IPS-18a (cell line): ENCODE measurements around the gene CLSTN2.

Experiments used
- H3K27ac ChIP-seq: one replicate; pipeline ENCODE4 v1.5.1; 2013; ENCODE audit warnings: low read length
- H3K27me3 ChIP-seq: one replicate; pipeline ENCODE4 v1.6.1; 2013; ENCODE audit warnings: mild to moderate bottlenecking, low read length; ENCODE audit not compliant: control insufficient read depth, insufficient read depth
- H3K36me3 ChIP-seq: one replicate; pipeline ENCODE4 v1.6.1; 2013; ENCODE audit warnings: low read depth, low read length; ENCODE audit not compliant: control insufficient read depth
- H3K4me1 ChIP-seq: one replicate; pipeline ENCODE4 v1.6.1; 2013; ENCODE audit warnings: low read depth, low read length; ENCODE audit not compliant: control insufficient read depth
- H3K4me3 ChIP-seq: one replicate; pipeline ENCODE4 v1.5.1; 2013; ENCODE audit warnings: low read length
- H3K9ac ChIP-seq: one replicate; pipeline ENCODE4 v1.6.1; 2013; ENCODE audit warnings: mild to moderate bottlenecking, low read length, moderate library complexity
- H3K9me3 ChIP-seq: one replicate; pipeline ENCODE4 v1.6.1; 2013; ENCODE audit warnings: low read depth, low read length; ENCODE audit not compliant: control insufficient read depth

Gene CLSTN2

GRCh38 chr3:140541975-140542653 is 607.1 kb downstream of the CLSTN2 start:
- Histone ChIP-seq H3K9ac (no peak overlapping the region), H3K9me3 (no peaks in the 10 kb centered on the region), H3K27me3 (no peaks in the 10 kb centered on the region), H3K27ac (no peak overlapping the region), H3K4me1 (no peaks in the 10 kb centered on the region), H3K36me3 (no peaks in the 10 kb centered on the region), H3K4me3 (no peak overlapping the region)

- Histone ChIP-seq H3K4me3 (no peak overlapping the region), H3K9ac (no peak overlapping the region), H3K36me3 (no peaks in the 10 kb centered on the region), H3K27me3 (no peaks in the 10 kb centered on the region), H3K27ac (no peak overlapping the region), H3K4me1 (no peaks in the 10 kb centered on the region), H3K9me3 (no peaks in the 10 kb centered on the region)
These were observed 610.2 kb downstream of the CLSTN2 start for GRCh38 chr3:140545197-140545596.

- no peaks in the 10 kb centered on the region for H3K4me1 ChIP-seq
- no peak overlapping the region for H3K27ac ChIP-seq
- no peak overlapping the region for H3K4me3 ChIP-seq
- no peaks in the 10 kb centered on the region for H3K27me3 ChIP-seq
- H3K36me3 ChIP-seq = no peaks in the 10 kb centered on the region
- H3K9me3 ChIP-seq = no peaks in the 10 kb centered on the region
- H3K9ac ChIP-seq = no peak overlapping the region
These were observed 610.8 kb downstream of the CLSTN2 start for GRCh38 chr3:140545756-140546155.

GRCh38 chr3:140546649-140547048 is 611.7 kb downstream of the CLSTN2 start:
- no peaks in the 10 kb centered on the region for H3K9me3 ChIP-seq
- no peak overlapping the region for H3K27ac ChIP-seq
- H3K4me1 ChIP-seq = no peaks in the 10 kb centered on the region
- no peak overlapping the region for H3K4me3 ChIP-seq
- H3K9ac ChIP-seq = no peak overlapping the region
- H3K36me3 ChIP-seq = no peaks in the 10 kb centered on the region
- no peaks in the 10 kb centered on the region for H3K27me3 ChIP-seq

GRCh38 chr3:140552403-140552802 is 617.4 kb downstream of the CLSTN2 start:
- H3K4me1 ChIP-seq = no peaks in the 10 kb centered on the region
- no peaks in the 10 kb centered on the region for H3K27me3 ChIP-seq
- H3K9ac ChIP-seq = no peak overlapping the region
- H3K36me3 ChIP-seq = no peaks in the 10 kb centered on the region
- no peak overlapping the region for H3K4me3 ChIP-seq
- no peak overlapping the region for H3K27ac ChIP-seq
- no peaks in the 10 kb centered on the region for H3K9me3 ChIP-seq

- H3K4me1 ChIP-seq = no peaks in the 10 kb centered on the region
- no peaks in the 10 kb centered on the region for H3K36me3 ChIP-seq
- H3K27ac ChIP-seq = no peak overlapping the region
- H3K27me3 ChIP-seq = no peaks in the 10 kb centered on the region
- no peak overlapping the region for H3K9ac ChIP-seq
- no peaks in the 10 kb centered on the region for H3K9me3 ChIP-seq
- no peak overlapping the region for H3K4me3 ChIP-seq
These were observed 617.9 kb downstream of the CLSTN2 start for GRCh38 chr3:140552898-140553297.

- H3K4me3 ChIP-seq = no peak overlapping the region
- H3K27me3 ChIP-seq = no peaks in the 10 kb centered on the region
- H3K4me1 ChIP-seq = no peaks in the 10 kb centered on the region
- H3K27ac ChIP-seq = no peak overlapping the region
- no peaks in the 10 kb centered on the region for H3K9me3 ChIP-seq
- no peak overlapping the region for H3K9ac ChIP-seq
- H3K36me3 ChIP-seq = no peaks in the 10 kb centered on the region
These were observed 618.6 kb downstream of the CLSTN2 start for GRCh38 chr3:140553591-140553990.

- H3K27ac ChIP-seq = no peak overlapping the region
- H3K9ac ChIP-seq = no peak overlapping the region
- H3K36me3 ChIP-seq = no peaks in the 10 kb centered on the region
- no peak overlapping the region for H3K4me3 ChIP-seq
- H3K9me3 ChIP-seq = no peaks in the 10 kb centered on the region
- H3K27me3 ChIP-seq = no peaks in the 10 kb centered on the region
- no peaks in the 10 kb centered on the region for H3K4me1 ChIP-seq
These were observed 620.7 kb downstream of the CLSTN2 start for GRCh38 chr3:140555666-140556065.

GRCh38 chr3:140557476-140557875 is 622.5 kb downstream of the CLSTN2 start:
- Histone ChIP-seq H3K4me3 (no peak overlapping the region), H3K9me3 (no peaks in the 10 kb centered on the region), H3K27me3 (no peaks in the 10 kb centered on the region), H3K27ac (no peak overlapping the region), H3K9ac (no peak overlapping the region), H3K4me1 (no peaks in the 10 kb centered on the region), H3K36me3 (no peaks in the 10 kb centered on the region)

GRCh38 chr3:140559546-140559945 is 624.6 kb downstream of the CLSTN2 start:
- H3K27me3 ChIP-seq = no peaks in the 10 kb centered on the region
- no peaks in the 10 kb centered on the region for H3K9me3 ChIP-seq
- H3K4me1 ChIP-seq = no peaks in the 10 kb centered on the region
- H3K9ac ChIP-seq = no peak overlapping the region
- H3K4me3 ChIP-seq = no peak overlapping the region
- H3K27ac ChIP-seq = no peak overlapping the region
- H3K36me3 ChIP-seq = no peaks in the 10 kb centered on the region

GRCh38 chr3:140563206-140563760 is 628.3 kb downstream of the CLSTN2 start:
- Histone ChIP-seq H3K4me3 (no peak overlapping the region), H3K27me3 (no peaks in the 10 kb centered on the region), H3K36me3 (no peaks in the 10 kb centered on the region), H3K9ac (no peak overlapping the region), H3K27ac (no peak overlapping the region), H3K4me1 (no peaks in the 10 kb centered on the region), H3K9me3 (no peaks in the 10 kb centered on the region)

- Histone ChIP-seq H3K9me3 (no peaks in the 10 kb centered on the region), H3K27ac (no peak overlapping the region), H3K9ac (no peak overlapping the region), H3K4me1 (no peaks in the 10 kb centered on the region), H3K36me3 (no peaks in the 10 kb centered on the region), H3K4me3 (no peak overlapping the region), H3K27me3 (no peaks in the 10 kb centered on the region)
These were observed 633.1 kb downstream of the CLSTN2 start for GRCh38 chr3:140568131-140568530.
